Measurements from ENCODE around the gene ADIPOR2. TPM values are rescaled to one million over a fixed set of nuclear protein-coding genes. Genes with fewer than 3 reads are reported as not detected.

The ADIPOR2 gene
- polyA plus RNA-seq, 2 of the 4 experiments (the other 2 are of a cell fraction) = 60.4 to 65.4 TPM

DNA sequence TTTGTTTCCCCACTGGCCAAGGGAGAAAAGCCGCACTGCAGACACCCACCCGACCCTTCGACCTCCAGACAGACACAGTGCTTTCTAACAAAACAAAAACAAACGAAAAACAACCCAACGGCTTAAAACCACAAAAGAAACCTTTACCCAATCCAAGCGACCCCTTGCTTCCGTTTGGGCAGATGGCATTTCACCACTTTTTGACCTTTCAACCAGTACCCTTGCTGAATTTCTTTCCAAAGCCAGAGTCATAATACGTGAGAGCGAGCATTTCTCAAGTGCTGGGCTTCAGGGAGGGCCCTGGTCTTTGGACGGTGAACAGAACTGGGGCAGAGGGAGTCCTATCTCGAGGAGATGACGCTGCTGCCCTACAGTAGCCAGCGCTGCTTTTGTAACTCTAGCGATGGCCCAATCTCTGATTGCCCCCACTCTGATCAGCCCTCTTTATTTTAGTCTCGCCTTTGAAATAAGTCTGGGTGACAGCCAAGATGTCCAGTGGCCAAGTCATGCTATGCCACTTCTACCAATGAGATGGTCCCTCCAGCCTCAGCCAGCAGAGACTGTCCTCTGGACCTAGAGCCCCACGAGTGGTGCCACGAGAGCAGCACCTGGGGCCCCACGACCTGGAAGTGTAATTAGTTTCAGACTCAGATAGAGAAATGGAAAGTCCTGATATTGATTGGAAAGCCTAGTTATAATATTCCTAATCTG, 21.9 kb upstream of the ADIPOR2 start:
- no peak overlapping the region for H3K27ac ChIP-seq
- peaks cover 9% of the 10 kb centered on the region; the same call in 2 of the 3 replicates for H3K4me1 ChIP-seq
- FAIRE-seq = no peak
- POLR2A ChIA-PET = no interaction called here
- no peak for TF ChIP-seq ESRRA (IDR thresholded peaks at IDR 0.05; ENCODE audit: borderline replicate concordance, low read length)
- TF ChIP-seq PHF8 (IDR thresholded peaks at IDR 0.05; ENCODE audit: borderline replicate concordance, low read depth) = no peak
- no peak for TF ChIP-seq NPAS2 (CRISPR knock-in tag; IDR thresholded peaks at IDR 0.05; ENCODE audit: borderline replicate concordance)
- no peak for TF ChIP-seq ZNF302 (CRISPR knock-in tag; IDR thresholded peaks at IDR 0.05)
- TF ChIP-seq GATA3 (IDR thresholded peaks at IDR 0.05; ENCODE audit: borderline replicate concordance) = no peak
- no peak for TF ChIP-seq FOXS1 (CRISPR knock-in tag; IDR thresholded peaks at IDR 0.05)
- no peak for TF ChIP-seq MAFK (IDR thresholded peaks at IDR 0.05; ENCODE audit: partially characterized antibody)
- no peak for TF ChIP-seq TP53 (CRISPR knock-in tag; IDR thresholded peaks at IDR 0.05)
- no peak for TF ChIP-seq MAZ (IDR thresholded peaks at IDR 0.05; ENCODE audit: borderline replicate concordance, low read depth, low read length)
- TF ChIP-seq BHLHE40 (IDR thresholded peaks at IDR 0.05; ENCODE audit: low read depth, low read length) = no peak
- TF ChIP-seq RCOR1 (IDR thresholded peaks at IDR 0.05; ENCODE audit: low read depth, low read length) = no peak
- TF ChIP-seq HEYL (CRISPR knock-in tag; IDR thresholded peaks at IDR 0.05) = no peak
- CTCF ChIA-PET = interaction anchor here (1.2 to 3.2 kb wide), 5 partner anchors 13 to 122 kb away, joined by 3 to 19 read pairs (median 8); no protein-coding TSS in a partner anchor
- no peaks in the 10 kb centered on the region for H3K9me3 ChIP-seq
- H3K4me2 ChIP-seq = no peak overlapping the region
- peak in 1 of 2 experiments; percentile 36; a peak in 2 of 6 replicates for ATAC-seq
- H3K4me3 ChIP-seq = no peak overlapping the region
- no peak for DNase-seq (ENCODE audit: low read depth in 1 of 2, low spot score in 1 of 2)
- 78% methylated on average over 18 of the region's 18 CpGs for WGBS (ENCODE audit: missing lambda C conversion rate)

GRCh38 chr12:1670358-1671268, 20.3 kb upstream of the ADIPOR2 start:
- CTCF ChIA-PET = interaction anchor here (0.7 to 3.2 kb wide), 10 partner anchors 10 to 269 kb away, joined by 3 to 19 read pairs (median 4); no protein-coding TSS in a partner anchor

More at GRCh38 chr12:1670358-1671268, 20.3 kb upstream of the ADIPOR2 start:
- no peak overlapping the region for H3K4me2 ChIP-seq
- H3K4me3 ChIP-seq = no peak overlapping the region
- no peak for FAIRE-seq
- TF ChIP-seq PHF8 (IDR thresholded peaks at IDR 0.05; ENCODE audit: borderline replicate concordance, low read depth) (no peak), RFX5 (IDR thresholded peaks at IDR 0.05) (no peak), KDM5A (IDR thresholded peaks at IDR 0.05) (no peak), SREBF2 (IDR thresholded peaks at IDR 0.05) (no peak), HOXA7 (CRISPR knock-in tag; IDR thresholded peaks at IDR 0.05) (no peak), ELK1 (IDR thresholded peaks at IDR 0.05; ENCODE audit: low read depth, low read length) (no peak), EHMT2 (IDR thresholded peaks at IDR 0.05; ENCODE audit: low read depth) (no peak), BHLHE40 (IDR thresholded peaks at IDR 0.05; ENCODE audit: low read depth, low read length) (no peak), FOSB (CRISPR knock-in tag; IDR thresholded peaks at IDR 0.05) (no peak), HDAC2 (IDR thresholded peaks at IDR 0.05) (no peak), MAZ (IDR thresholded peaks at IDR 0.05; ENCODE audit: borderline replicate concordance, low read depth, low read length) (no peak), TFCP2L1 (CRISPR knock-in tag; IDR thresholded peaks at IDR 0.05) (no peak), ZC3H11A (IDR thresholded peaks at IDR 0.05) (no peak), RAD21 (conservative IDR thresholded peaks at IDR 0.05 in 1 of 2, IDR thresholded peaks at IDR 0.05 in 1 of 2) (no peak), ZNF302 (CRISPR knock-in tag; IDR thresholded peaks at IDR 0.05) (no peak), CBX8 (IDR thresholded peaks at IDR 0.05) (no peak), ESRRA (IDR thresholded peaks at IDR 0.05; ENCODE audit: borderline replicate concordance, low read length) (no peak), HEYL (CRISPR knock-in tag; IDR thresholded peaks at IDR 0.05) (no peak)
- TF ChIP-seq, protein P1, sequence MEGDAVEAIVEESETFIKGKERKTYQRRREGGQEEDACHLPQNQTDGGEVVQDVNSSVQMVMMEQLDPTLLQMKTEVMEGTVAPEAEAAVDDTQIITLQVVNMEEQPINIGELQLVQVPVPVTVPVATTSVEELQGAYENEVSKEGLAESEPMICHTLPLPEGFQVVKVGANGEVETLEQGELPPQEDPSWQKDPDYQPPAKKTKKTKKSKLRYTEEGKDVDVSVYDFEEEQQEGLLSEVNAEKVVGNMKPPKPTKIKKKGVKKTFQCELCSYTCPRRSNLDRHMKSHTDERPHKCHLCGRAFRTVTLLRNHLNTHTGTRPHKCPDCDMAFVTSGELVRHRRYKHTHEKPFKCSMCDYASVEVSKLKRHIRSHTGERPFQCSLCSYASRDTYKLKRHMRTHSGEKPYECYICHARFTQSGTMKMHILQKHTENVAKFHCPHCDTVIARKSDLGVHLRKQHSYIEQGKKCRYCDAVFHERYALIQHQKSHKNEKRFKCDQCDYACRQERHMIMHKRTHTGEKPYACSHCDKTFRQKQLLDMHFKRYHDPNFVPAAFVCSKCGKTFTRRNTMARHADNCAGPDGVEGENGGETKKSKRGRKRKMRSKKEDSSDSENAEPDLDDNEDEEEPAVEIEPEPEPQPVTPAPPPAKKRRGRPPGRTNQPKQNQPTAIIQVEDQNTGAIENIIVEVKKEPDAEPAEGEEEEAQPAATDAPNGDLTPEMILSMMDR (IDR thresholded peaks at IDR 0.05) = no peak
- POLR2A ChIA-PET = interaction anchor here (0.7 kb wide), 1 partner anchor 77 kb away, joined by 3 read pairs; no protein-coding TSS in a partner anchor
- H3K9me3 ChIP-seq = no peaks in the 10 kb centered on the region
- DNase-seq (ENCODE audit: low read depth in 1 of 2, low spot score in 1 of 2) = no peak
- WGBS (ENCODE audit: missing lambda C conversion rate) = 68% methylated on average over 14 of the region's 14 CpGs
- H3K4me1 ChIP-seq = peaks cover 9% of the 10 kb centered on the region; the same call in 2 of the 3 replicates
- H3K27ac ChIP-seq = no peak overlapping the region
- no peak for ATAC-seq
